ENCODE measurements around the gene EFHD2. TPM values are rescaled to one million over a fixed set of nuclear protein-coding genes. Genes with fewer than 3 reads are reported as not detected.
A peak's percentile ranks its signal among the peaks of the same experiment; 100 is the strongest.

Gene EFHD2
- total RNA-seq, 1 donor from 2014 or later: 26.0 TPM

DNA sequence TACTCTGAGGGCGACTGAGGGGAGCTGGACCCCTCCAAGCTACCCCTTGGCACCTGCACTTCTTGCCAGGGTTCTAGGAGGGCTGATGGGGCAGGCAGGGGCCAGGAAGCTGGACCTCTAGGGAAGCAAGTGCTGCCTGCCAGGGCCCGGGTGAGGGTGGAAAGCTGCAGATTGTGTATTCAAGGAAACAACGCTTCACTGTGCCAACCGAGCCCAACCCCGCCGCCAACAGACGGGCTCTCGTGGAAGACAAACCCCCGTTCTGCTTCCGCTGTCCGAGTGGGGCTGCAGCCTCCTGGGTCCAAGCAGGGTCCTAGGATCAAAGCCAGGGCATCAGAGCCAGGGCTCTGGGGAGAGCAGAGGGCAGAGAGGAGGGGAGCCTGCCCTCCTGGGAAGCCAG, 3.2 kb downstream of the EFHD2 start:
- Histone ChIP-seq H3K4me1 (ENCODE audit: insufficient read depth, low read length) (peaks cover 49% of the 10 kb centered on the region), H3K79me2 (ENCODE audit: insufficient read depth, low read length) (peaks cover 58% of the 10 kb centered on the region), H3K27me3 (ENCODE audit: insufficient read depth, low read length) (no peaks in the 10 kb centered on the region), H3K9ac (ENCODE audit: low read length) (no peak overlapping the region), H3K9me3 (ENCODE audit: insufficient read depth, low read depth, low read length) (no peaks in the 10 kb centered on the region), H3K4me2 (ENCODE audit: low read length) (peak overlapping the region; percentile 89), H3K27ac (ENCODE audit: low read depth, low read length) (no peak overlapping the region), H3K4me3 (ENCODE audit: insufficient read depth, low read depth, low read length) (no peak overlapping the region), H4K20me1 (ENCODE audit: insufficient read depth, low read length) (peaks cover 50% of the 10 kb centered on the region), H2AFZ (ENCODE audit: low read depth, low read length) (no peak overlapping the region), H3K36me3 (ENCODE audit: insufficient read depth, low read length) (no peaks in the 10 kb centered on the region)
- no peaks in the 10 kb centered on the region for H3K9me3 Mint-ChIP-seq (ENCODE audit: unreplicated experiment)
- DNase-seq (ENCODE audit: low read depth) (no peak), FAIRE-seq (no peak)
- peaks cover 28% of the 10 kb centered on the region for H3K4me1 Mint-ChIP-seq (ENCODE audit: low read depth, unreplicated experiment)
- TF ChIP-seq, protein P1, sequence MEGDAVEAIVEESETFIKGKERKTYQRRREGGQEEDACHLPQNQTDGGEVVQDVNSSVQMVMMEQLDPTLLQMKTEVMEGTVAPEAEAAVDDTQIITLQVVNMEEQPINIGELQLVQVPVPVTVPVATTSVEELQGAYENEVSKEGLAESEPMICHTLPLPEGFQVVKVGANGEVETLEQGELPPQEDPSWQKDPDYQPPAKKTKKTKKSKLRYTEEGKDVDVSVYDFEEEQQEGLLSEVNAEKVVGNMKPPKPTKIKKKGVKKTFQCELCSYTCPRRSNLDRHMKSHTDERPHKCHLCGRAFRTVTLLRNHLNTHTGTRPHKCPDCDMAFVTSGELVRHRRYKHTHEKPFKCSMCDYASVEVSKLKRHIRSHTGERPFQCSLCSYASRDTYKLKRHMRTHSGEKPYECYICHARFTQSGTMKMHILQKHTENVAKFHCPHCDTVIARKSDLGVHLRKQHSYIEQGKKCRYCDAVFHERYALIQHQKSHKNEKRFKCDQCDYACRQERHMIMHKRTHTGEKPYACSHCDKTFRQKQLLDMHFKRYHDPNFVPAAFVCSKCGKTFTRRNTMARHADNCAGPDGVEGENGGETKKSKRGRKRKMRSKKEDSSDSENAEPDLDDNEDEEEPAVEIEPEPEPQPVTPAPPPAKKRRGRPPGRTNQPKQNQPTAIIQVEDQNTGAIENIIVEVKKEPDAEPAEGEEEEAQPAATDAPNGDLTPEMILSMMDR (IDR thresholded peaks at IDR 0.05; ENCODE audit: insufficient read depth, low read depth, low read length): no peak
- TF ChIP-seq EZH2 (IDR thresholded peaks at IDR 0.05; ENCODE audit: insufficient read depth, low read length): no peak
- H3K4me3 Mint-ChIP-seq (ENCODE audit: unreplicated experiment): no peak overlapping the region
- H3K36me3 Mint-ChIP-seq (ENCODE audit: low read depth, unreplicated experiment): peaks cover 13% of the 10 kb centered on the region
- no peak overlapping the region for H3K27ac Mint-ChIP-seq (ENCODE audit: unreplicated experiment)
- no peaks in the 10 kb centered on the region for H3K27me3 Mint-ChIP-seq (ENCODE audit: low read depth, unreplicated experiment)

DNA sequence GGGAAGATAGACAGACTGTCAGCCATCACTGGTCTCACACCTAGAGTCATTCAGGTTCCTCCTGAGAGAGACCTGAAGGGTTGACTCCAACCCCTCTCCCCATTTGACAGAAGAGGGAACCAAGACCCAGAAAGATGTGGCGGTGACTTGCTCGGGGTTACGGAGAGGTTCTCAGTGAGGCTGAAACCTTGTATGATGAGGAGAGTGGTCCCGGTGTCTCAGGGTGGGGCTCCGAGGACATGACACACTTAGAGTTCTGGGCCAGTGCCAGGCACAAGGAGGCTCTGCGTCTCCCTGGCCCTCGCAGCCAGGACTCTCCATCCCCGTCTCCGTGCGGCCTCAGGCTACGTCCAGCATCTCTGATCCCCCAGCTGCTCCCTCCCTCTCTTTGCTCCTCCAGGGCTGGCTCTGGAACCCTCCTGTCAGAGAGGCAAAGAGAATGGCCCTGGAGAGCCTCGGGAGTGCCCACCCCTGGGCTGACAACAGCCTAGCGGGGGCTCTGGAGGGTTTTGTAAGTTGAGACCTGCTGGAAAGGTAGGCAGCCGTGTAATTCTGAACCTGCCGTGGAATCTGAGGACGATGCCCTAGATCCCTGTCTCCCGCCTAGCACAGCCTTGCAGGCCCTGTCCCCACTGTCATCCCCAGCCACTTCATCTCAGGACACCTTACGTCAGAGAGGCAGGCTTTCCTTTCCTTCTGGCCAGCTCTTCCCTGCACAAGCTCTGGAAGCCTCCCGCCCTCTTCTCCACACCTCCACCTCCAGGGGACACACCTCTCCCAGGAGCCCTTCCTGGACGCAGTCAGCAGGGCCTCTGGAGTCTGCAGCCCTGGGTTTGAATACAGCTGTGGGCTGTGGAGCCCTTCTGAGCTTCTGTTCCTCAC, 4.1 kb downstream of the EFHD2 start:
- no peak overlapping the region for H3K27ac ChIP-seq (ENCODE audit: low read depth, low read length)
- peaks cover 54% of the 10 kb centered on the region for H4K20me1 ChIP-seq (ENCODE audit: insufficient read depth, low read length)
- H3K36me3 Mint-ChIP-seq (ENCODE audit: low read depth, unreplicated experiment): peaks cover 13% of the 10 kb centered on the region
- H3K4me1 ChIP-seq (ENCODE audit: insufficient read depth, low read length): peaks cover 50% of the 10 kb centered on the region
- H3K9ac ChIP-seq (ENCODE audit: low read length): no peak overlapping the region
- H3K79me2 ChIP-seq (ENCODE audit: insufficient read depth, low read length): peaks cover 62% of the 10 kb centered on the region
- H3K27me3 Mint-ChIP-seq (ENCODE audit: low read depth, unreplicated experiment): no peaks in the 10 kb centered on the region
- DNase-seq (ENCODE audit: low read depth): no peak
- no peak overlapping the region for H3K4me2 ChIP-seq (ENCODE audit: low read length)
- no peaks in the 10 kb centered on the region for H3K9me3 ChIP-seq (ENCODE audit: insufficient read depth, low read depth, low read length)
- H3K4me3 Mint-ChIP-seq (ENCODE audit: unreplicated experiment): no peak overlapping the region
- no peak overlapping the region for H3K27ac Mint-ChIP-seq (ENCODE audit: unreplicated experiment)
- H3K36me3 ChIP-seq (ENCODE audit: insufficient read depth, low read length): no peaks in the 10 kb centered on the region
- H3K4me1 Mint-ChIP-seq (ENCODE audit: low read depth, unreplicated experiment): peaks cover 32% of the 10 kb centered on the region
- H3K27me3 ChIP-seq (ENCODE audit: insufficient read depth, low read length): no peaks in the 10 kb centered on the region
- TF ChIP-seq, protein P1 (IDR thresholded peaks at IDR 0.05; ENCODE audit: insufficient read depth, low read depth, low read length): no peak
- TF ChIP-seq EZH2 (IDR thresholded peaks at IDR 0.05; ENCODE audit: insufficient read depth, low read length): no peak
- H2AFZ ChIP-seq (ENCODE audit: low read depth, low read length): no peak overlapping the region
- H3K4me3 ChIP-seq (ENCODE audit: insufficient read depth, low read depth, low read length): no peak overlapping the region
- FAIRE-seq: no peak
- no peaks in the 10 kb centered on the region for H3K9me3 Mint-ChIP-seq (ENCODE audit: unreplicated experiment)

DNA sequence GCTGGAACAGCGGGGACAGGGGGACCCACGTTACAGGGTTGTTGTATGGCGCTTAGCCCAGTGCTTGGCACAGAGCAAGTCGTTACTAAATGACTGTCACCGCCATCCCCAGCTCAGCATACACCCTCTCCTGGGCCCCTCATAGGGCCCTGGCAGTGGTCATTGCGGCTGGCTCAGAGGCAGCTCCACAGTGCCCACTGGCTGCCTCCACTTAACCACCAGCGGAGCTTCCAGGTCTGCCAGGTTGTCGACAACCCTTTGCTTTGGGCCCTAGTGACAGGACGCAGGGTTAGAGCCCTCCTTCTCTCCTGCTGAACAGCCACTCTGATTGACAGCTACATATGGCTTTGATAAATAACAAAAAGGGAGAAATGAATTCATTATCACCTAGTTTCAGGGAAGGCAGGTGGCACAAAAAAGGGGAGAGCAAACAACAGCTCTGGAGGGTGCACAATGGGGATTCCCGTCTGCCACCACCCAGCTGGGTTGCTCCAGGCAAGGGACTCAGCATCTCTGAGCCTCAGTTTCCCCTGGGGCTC, 4.8 kb downstream of the EFHD2 start:
- H3K4me3 ChIP-seq (ENCODE audit: insufficient read depth, low read depth, low read length): no peak overlapping the region
- peaks cover 30% of the 10 kb centered on the region for H3K4me1 Mint-ChIP-seq (ENCODE audit: low read depth, unreplicated experiment)
- H3K4me2 ChIP-seq (ENCODE audit: low read length): no peak overlapping the region
- no peaks in the 10 kb centered on the region for H3K27me3 Mint-ChIP-seq (ENCODE audit: low read depth, unreplicated experiment)
- H2AFZ ChIP-seq (ENCODE audit: low read depth, low read length): no peak overlapping the region
- no peak overlapping the region for H3K27ac ChIP-seq (ENCODE audit: low read depth, low read length)
- peaks cover 61% of the 10 kb centered on the region for H4K20me1 ChIP-seq (ENCODE audit: insufficient read depth, low read length)
- no peak overlapping the region for H3K9ac ChIP-seq (ENCODE audit: low read length)
- H3K79me2 ChIP-seq (ENCODE audit: insufficient read depth, low read length): peaks cover 69% of the 10 kb centered on the region
- H3K36me3 ChIP-seq (ENCODE audit: insufficient read depth, low read length): no peaks in the 10 kb centered on the region
- H3K9me3 ChIP-seq (ENCODE audit: insufficient read depth, low read depth, low read length): no peaks in the 10 kb centered on the region
- H3K9me3 Mint-ChIP-seq (ENCODE audit: unreplicated experiment): no peaks in the 10 kb centered on the region
- no peak overlapping the region for H3K4me3 Mint-ChIP-seq (ENCODE audit: unreplicated experiment)
- H3K4me1 ChIP-seq (ENCODE audit: insufficient read depth, low read length): peaks cover 52% of the 10 kb centered on the region
- TF ChIP-seq EZH2 (IDR thresholded peaks at IDR 0.05; ENCODE audit: insufficient read depth, low read length): no peak
- TF ChIP-seq, protein P1 (IDR thresholded peaks at IDR 0.05; ENCODE audit: insufficient read depth, low read depth, low read length): no peak
- no peak for DNase-seq (ENCODE audit: low read depth)
- no peaks in the 10 kb centered on the region for H3K27me3 ChIP-seq (ENCODE audit: insufficient read depth, low read length)
- H3K36me3 Mint-ChIP-seq (ENCODE audit: low read depth, unreplicated experiment): peaks cover 13% of the 10 kb centered on the region
- no peak for FAIRE-seq
- no peak overlapping the region for H3K27ac Mint-ChIP-seq (ENCODE audit: unreplicated experiment)
